ENCODE results near the gene SBF1.

SBF1 gene

DNA sequence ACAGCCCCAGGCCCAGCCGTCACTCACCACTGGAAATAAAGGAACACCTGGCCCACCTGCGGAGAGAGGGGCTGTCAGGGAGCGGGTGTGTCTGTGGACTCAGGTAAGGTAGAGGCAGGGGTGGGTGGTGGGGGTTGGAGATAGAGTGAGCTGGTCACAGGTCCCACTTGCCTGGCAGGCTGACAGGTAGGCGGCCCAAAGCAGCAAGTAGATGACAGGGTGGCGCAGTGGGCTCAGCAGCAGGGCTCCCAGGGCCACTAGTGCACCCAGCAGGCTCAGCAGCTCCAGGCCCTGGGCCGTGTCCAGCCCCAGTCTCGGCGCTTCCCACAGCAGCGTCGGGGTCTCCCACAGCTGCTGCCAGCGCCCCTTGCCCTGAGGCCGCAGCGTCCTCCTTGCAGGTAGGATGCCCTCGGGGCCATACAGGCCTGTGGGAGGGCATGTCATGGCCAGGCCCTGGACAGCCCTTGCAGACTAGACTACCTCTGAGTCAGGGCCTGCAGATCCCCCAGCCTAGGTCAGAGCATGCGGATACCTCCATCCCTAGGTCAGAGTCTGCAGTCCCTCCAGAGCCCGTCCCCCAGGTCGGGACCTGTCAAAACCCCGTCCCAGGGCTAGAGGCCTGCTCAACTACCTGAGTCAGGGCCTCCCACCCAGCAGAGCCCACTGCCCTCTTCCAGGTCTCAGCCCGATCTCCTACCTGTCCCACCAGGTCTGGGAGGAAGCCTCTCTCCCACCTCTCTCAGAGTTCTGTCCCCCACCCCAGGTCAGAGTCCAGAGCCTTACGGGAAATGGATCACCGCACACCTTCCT is 32.0 kb upstream of the SBF1 start:
- no peak for DNase-seq (ENCODE audit: low spot score)

GRCh38 chr22:50505776-50506610 is 31.2 kb upstream of the SBF1 start:
- DNase-seq (ENCODE audit: low spot score) = no peak

DNA sequence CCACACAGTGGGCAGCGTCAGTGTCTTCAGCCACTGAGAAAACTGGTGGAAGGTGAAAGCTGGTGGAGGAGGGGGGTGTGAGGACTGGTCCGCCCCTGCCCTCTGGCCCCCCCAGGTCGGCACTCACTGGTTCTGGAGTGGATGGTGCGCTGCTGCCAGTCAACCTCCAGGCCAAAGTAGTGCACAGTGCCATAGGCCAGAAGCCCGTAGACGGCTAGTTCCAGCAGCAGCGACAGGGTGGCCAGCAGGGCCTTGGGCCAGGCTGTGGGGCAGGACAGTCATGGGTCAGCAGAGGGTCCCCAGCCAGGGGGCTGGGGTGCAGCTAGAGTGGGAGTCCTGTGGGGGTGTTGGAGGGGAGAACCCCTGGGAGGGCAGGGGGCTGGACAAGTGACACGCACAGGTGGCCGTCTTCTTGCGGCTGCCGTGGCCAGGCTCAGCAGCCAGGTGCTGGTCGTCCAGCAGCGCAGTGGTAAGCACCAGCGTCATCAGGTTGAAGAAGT is 30.5 kb upstream of the SBF1 start:
- DNase-seq (ENCODE audit: low spot score) = no peak

GRCh38 chr22:50504369-50505211 is 29.8 kb upstream of the SBF1 start:
- no peak for DNase-seq (ENCODE audit: low spot score)

GRCh38 chr22:50503475-50504145 is 28.8 kb upstream of the SBF1 start:
- DNase-seq (ENCODE audit: low spot score) = no peak

DNA sequence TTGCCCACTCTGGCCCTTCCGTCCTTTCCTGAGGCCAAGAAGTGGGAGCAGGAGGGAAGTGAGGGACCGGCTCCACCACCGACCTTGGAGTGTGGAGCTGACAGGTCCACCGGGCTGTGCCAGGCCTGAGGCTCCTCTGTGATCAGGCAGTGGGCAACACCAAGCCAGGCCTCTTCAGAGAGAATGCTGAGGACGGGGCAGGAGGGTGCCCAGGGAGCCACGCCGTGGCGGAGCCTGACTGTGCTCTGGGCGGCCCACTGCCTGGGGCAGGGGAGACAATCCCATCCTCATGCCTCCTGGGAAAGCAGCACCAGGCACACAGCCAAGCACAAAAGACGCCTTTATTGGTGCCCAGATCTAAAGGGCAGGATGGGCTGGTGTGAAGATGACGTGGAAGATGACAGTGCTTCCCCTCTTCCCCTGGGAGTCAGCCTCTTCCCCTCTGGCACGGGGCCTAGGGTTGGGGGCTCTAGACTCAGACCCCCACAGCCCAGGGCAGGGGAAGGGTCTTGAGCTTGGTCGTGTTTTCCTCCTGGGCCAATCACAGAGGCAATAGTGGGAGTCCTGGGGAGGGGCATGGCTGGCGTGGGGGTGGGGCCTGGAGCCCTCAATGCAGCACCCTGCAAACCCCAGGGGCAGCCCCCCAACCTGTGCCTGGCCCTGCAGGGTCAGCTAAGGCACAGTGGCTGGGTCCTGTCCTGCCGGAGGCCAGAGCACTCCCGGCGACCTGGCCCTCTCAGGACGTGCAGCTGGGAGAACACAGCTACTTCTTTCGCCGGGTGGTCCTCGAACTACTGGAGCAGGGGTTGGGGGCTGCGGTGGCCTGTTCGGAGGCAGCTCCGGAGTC is 28.0 kb upstream of the SBF1 start:
- no peak for DNase-seq (ENCODE audit: low spot score)

DNA sequence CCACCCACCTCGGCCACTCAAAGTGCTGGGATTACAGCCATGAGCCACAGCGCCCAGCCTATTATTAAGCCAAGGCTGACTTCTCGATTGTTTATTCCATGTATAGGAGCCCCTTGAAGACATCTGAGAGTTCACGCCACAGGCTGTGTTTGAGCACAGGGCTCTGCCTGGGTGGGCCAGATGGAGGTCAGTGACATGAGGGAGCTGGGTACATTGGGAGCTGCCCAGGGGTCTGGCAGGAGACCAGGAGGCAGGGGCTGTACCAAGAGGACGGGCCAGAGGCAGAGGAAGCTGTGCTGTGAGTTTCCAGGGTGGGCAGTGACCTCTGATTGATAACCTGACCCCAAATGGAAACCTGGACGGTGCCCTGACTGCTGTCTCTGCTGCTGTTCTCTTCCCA is 27.3 kb upstream of the SBF1 start:
- no peak for DNase-seq (ENCODE audit: low spot score)

DNA sequence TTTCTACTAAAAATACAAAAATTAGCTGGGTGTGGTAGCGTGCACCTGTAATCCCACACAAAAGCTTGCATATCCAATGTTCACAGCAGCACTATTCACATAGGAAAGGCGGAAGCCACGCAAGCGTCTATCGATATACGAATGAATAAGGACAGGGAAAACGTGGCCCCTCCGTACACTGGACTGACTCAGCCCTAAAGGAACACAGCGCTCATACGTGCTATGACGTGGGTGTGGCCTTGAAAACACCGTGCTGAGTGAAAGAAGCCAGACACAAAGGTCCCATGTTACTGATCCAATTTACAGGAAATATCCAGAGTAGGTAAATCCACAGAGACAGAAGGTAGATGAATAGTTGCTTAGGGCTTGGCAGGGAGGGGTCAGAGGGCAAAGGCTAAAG is 25.6 kb upstream of the SBF1 start:
- DNase-seq (ENCODE audit: low spot score) = no peak

GRCh38 chr22:50498322-50498890 is 23.6 kb upstream of the SBF1 start:
- DNase-seq (ENCODE audit: low spot score) = peak; percentile 92

DNA sequence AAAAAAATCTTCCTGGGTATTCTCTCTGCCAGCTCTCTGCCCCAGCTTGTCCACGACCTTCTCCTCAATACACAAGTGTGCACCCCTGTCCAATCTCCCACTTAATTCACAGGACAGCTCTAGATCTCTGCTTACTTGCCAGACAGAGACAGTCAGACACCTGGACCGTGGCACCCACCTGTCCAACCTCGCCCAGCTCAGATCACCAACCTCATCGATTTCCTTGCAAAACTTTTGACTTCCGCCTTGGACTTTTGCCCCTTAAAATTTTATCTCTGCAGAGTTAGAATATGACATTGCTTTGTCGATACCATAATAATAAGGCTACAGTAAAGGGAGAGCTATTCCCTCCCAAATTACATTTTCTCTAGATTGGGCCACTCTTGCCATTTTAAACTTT is 22.3 kb upstream of the SBF1 start:
- DNase-seq (ENCODE audit: low spot score) = no peak

GRCh38 chr22:50490531-50491308 is 15.9 kb upstream of the SBF1 start:
- DNase-seq (ENCODE audit: low spot score) = no peak

GRCh38 chr22:50489363-50490243 is 14.8 kb upstream of the SBF1 start:
- DNase-seq (ENCODE audit: low spot score) = no peak

GRCh38 chr22:50488886-50489285 is 14.1 kb upstream of the SBF1 start:
- no peak for DNase-seq (ENCODE audit: low spot score)

GRCh38 chr22:50488006-50488677 is 13.3 kb upstream of the SBF1 start:
- no peak for DNase-seq (ENCODE audit: low spot score)

DNA sequence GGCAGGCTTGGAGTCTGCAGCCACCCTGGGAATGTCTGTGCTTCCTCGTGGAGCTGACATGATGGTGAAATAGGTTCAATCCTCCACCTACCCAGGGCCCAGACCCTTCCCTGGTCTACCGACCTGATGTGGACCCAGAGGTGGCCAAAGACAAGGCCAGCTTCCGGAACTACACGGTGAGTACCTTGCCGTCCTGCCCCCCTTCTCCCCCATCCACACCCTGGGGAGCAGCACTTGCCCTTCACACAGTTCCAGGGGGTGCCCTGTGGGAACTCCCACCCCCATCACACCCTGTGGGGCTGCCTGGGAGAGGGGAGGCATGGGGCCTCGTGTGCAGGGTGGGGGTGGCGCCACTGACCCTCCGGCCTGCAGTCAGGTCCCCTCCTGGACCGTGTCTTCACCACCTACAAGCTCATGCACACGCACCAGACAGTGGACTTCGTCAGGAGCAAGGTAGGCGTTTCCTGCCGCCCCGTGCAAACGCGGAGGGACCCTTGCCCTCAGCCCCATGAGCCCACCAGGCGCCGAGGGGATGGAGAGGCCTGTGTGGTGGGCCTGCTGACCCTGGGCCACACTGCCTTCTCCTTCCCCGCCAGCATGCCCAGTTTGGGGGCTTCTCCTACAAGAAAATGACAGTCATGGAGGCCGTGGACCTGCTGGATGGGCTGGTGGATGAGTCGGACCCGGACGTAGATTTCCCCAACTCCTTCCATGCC is 12.6 kb upstream of the SBF1 start:
- DNase-seq (ENCODE audit: low spot score) = no peak

DNA sequence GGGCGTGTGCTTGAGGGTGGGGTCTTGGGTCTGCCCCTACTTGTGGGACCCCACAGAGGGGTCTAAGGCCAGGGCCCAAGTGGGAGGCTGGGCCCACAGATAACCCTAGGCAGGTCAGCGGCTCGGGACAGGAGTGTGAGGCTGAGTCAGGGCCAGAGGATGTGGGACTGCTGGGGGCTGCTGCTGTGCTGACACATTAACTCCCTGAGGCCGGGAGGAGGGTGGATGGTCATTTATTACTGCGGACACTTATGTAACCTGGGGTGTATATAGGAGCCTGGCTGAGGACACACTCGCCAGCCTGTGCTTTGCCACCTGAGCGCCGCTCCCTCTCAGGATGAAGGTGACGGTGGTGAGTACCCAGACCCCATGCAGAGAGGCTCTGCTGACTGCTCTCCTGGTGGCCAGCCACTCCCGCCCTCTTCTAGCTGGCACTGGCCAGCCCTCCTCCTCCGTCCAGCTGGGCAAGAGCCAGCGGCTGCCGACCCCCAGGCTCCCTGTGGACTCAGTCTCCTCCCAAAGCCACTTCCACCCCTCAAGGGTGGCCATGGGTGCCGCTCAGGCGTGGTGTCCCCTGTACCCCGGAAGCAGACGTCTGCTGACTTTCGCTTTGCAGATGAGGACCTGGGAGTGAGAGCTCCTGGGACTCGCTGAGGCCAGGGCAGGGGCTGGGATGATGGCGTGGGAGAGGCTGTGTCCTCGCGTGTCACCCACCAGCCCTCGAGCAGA is 11.9 kb upstream of the SBF1 start, which contains the start of gene MIOX:
Gene MIOX (plus strand): TSS at position 299 of the 729 bp plus-strand sequence. CDS start 39 bp downstream, at position 338.
- DNase-seq (ENCODE audit: low spot score) = no peak

Data from HuH-7 (cell line).